ENCODE data around the gene OR13C2.
A peak's percentile ranks its signal among the peaks of the same experiment; 100 is the strongest.

Gene OR13C2

GRCh38 chr9:104575456-104575855 is 30.0 kb downstream of the OR13C2 start:
- TF ChIP-seq CTCF (conservative IDR thresholded peaks at IDR 0.05; ENCODE audit: low read length) = no peak
- H3K4me3 ChIP-seq (ENCODE audit: low read length) = no peak overlapping the region
- DNase-seq (ENCODE audit: low read depth) = no peak

GRCh38 chr9:104572612-104573011 is 32.8 kb downstream of the OR13C2 start:
- TF ChIP-seq CTCF (conservative IDR thresholded peaks at IDR 0.05; ENCODE audit: low read length) = no peak
- no peak for DNase-seq (ENCODE audit: low read depth)
- H3K4me3 ChIP-seq (ENCODE audit: low read length) = no peak overlapping the region

GRCh38 chr9:104568868-104569267 is 36.6 kb downstream of the OR13C2 start, which contains the start of gene OR13C8:
Gene OR13C8 (plus strand): TSS chr9:104569168. CDS start chr9:104569168, 0 bp downstream.
- no peak for TF ChIP-seq CTCF (conservative IDR thresholded peaks at IDR 0.05; ENCODE audit: low read length)
- H3K4me3 ChIP-seq (ENCODE audit: low read length) = no peak within 1 kb of the TSS
- DNase-seq (ENCODE audit: low read depth) = no peak

GRCh38 chr9:104564358-104564757 is 41.1 kb downstream of the OR13C2 start:
- TF ChIP-seq CTCF (conservative IDR thresholded peaks at IDR 0.05; ENCODE audit: low read length) = no peak

GRCh38 chr9:104556830-104557634 is 48.4 kb downstream of the OR13C2 start:
- DNase-seq (ENCODE audit: low read depth) = no peak
- H3K4me3 ChIP-seq (ENCODE audit: low read length) = no peak overlapping the region
- TF ChIP-seq CTCF (conservative IDR thresholded peaks at IDR 0.05; ENCODE audit: low read length) = no peak

More at GRCh38 chr9:104564358-104564757, 41.1 kb downstream of the OR13C2 start:
- no peak overlapping the region for H3K4me3 ChIP-seq (ENCODE audit: low read length)
- DNase-seq (ENCODE audit: low read depth) = no peak

GRCh38 chr9:104555521-104555920 is 49.9 kb downstream of the OR13C2 start:
- DNase-seq (ENCODE audit: low read depth) = peak; percentile 0
- TF ChIP-seq CTCF (conservative IDR thresholded peaks at IDR 0.05; ENCODE audit: low read length) = no peak
- no peak overlapping the region for H3K4me3 ChIP-seq (ENCODE audit: low read length)

All from AG10803 (cell line).